Iris pigment epithelial cell (primary cell): ENCODE data around the gene UBE2L6.
"Not testable (repeated sequence)": the region's sequence is repeated elsewhere in the genome, so short reads cannot be mapped to it uniquely, and the experiment has no call there.

Experiments
- DNase-seq: peaks from one replicate; pipeline ENCODE4 v3.0.0-alpha.2; 2011; ENCODE audit warnings: low read depth

The UBE2L6 gene

DNA sequence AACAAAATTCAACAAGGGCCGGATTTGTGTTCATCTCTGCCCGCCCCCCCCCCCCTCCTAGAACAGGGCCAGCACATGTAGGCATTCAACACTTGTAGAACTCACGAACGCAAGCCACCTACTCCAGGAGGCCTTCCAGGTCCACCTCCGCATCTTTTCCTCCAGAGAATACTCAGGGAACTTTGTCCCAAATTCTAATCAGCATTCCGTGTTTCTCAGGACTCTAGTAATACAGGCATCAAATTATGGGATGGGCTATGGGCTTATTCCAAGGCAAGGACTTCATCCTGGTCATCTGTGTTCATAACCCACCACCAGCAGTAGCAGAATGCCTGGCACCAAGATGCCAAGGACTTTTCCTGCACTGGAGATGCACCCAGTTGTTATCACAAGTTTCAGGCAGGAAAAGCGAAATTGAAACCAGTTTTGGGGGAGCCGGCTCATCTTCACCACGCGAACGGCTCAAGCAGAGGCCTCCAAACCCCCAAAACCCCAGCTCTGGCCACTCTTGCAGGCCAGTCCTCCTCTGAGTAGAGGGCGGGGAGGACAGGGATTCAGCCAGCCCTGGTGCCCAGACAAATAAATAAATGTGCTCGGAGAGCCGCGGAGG, 462 bp downstream of the UBE2L6 start:
- peak; percentile 42 for DNase-seq

DNA sequence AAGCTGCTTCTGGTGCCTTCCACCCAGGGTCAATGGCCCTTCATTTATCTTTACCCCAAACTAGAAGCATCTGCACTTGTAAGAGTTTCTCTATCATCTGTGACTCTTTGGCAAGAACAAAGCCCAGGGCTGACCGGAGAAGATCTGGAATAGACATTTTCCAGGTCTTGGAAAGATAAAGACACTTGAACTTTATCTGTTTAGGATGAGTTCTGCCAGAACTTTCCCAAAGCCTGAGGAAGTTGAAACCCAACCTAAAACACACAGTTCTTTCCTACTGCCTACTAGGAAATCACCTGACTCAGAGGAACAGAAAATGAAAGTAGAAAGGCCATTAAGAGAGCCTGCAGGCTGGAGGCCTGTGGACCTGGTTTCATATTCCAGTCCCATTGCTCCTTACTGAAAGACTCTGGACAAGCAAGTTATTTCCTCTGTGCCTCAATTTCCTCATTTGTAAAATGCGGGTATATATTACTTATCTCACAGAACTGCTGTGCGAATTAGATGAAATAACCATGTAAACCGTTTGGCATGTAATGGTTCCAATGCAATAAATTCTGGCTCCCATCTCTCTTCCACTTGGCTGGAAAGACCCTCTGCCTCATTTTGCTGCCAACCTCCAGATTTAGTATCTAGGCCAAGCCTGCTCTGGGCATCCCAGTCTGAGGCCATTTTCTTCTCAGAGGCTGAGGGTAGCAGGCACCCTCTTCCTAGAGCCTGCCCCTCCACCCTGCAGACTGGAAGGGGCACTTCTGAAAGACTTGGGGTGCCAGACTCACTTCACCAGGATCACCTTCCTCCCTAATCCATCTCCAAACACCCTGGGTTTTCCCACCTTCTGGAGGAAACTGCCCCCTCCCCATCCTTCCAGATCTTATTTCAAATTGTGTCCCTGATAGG, 1.2 kb downstream of the UBE2L6 start:
- DNase-seq: peak; percentile 80

GRCh38 chr11:57562596-57562995, 4.9 kb downstream of the UBE2L6 start:
- no peak for DNase-seq

GRCh38 chr11:57560146-57560545, 7.3 kb downstream of the UBE2L6 start:
- no peak for DNase-seq

- DNase-seq: no peak
These were observed 11.4 kb downstream of the UBE2L6 start for GRCh38 chr11:57556041-57556440.

- DNase-seq: no peak
These were observed 12.1 kb downstream of the UBE2L6 start for GRCh38 chr11:57555393-57555792.

DNA sequence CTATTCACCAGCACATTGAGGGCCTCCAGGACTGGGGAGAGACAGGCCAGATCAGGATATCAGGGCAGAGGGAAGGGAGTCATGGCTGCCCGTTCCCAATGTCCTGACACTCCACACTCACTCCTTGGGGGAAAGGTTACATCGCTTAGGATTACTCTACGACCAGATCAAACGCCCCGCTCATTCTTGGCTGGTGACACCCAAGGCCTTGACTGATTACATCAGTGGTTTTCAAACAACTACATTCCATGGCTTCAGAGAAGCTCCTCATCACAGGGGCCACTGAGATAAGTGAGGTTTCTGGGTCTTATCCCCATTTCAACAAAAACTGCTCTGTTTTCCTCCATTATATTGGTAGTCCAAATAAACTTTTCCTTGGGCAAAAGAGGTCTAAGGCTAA, 15.0 kb downstream of the UBE2L6 start:
- DNase-seq: no peak

GRCh38 chr11:57551941-57552340, 15.5 kb downstream of the UBE2L6 start:
- DNase-seq: no peak

DNA sequence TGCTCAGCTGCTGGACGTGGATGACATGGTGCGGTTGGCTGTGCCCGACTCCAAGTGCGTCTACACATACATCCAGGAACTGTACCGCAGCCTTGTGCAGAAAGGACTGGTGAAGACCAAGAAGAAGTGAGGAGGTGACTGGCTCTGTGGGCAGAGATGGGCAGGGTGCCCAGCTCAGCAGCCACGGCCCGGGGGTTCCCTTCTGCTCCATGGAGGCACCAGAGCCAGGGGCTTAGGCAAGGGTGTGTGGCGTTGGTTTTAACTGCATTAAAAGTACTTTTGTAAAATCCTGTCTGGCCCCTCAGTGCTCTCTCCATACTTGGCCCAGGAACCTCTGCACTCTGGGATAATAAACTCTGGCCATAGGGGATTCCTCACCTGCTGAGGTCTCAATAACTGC, 17.5 kb downstream of the UBE2L6 start:
- DNase-seq: no peak

DNA sequence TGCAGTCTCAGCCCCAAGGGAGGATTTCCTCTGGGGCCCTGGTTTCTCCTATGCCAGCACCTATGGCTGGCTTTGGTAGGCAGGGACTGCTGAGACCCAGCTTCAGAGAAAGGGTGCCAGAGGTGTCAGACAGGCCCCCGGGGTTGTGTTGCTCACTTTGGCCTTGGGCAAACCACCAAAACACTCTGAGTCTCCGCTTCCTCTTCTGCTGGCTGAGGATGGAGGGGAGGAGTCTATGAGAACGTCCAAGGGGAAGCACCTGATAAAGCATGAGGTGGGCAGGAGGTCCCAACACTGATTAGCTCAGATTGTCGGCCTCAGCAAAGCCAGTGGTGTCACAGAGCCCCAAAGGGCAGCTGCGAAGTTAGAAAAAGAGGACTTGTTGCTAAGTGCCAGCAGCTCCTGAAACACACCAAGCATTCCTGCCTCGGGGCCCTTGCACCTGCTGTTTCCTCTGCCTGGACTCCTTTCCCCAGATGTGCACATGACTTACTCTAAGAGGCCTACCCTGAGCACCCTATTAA, 19.6 kb downstream of the UBE2L6 start:
- no peak for DNase-seq

DNA sequence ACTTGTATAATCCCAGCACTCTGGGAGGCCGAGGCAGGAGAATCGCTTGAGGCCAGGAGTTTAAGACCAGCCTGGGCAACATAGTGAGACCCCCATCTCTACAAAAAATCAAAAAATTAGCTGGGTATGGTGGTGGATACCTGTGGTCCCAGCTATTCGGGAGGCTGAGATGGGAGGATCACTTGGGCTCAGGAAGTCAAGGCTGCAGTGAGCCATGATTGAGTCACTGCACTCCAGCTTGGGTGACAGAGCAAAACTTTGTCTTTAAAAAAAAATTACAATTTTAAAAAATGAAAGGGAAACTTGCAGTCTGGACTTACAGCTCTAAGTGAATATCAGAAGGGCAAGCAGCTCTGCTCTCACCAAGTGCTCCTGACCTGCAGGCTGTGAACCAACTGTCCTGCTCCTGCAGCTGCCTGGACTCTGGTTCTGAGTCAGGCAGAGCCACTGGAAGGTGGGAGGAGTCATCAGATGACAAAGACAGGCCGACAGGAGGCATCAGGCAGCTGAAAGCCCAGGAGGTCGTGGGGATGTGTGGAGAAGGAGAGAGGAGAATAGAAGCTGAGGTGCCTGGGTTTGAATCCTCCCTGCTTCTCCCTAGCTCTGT, 20.5 kb downstream of the UBE2L6 start:
- DNase-seq: peak; percentile 70

- no peak for DNase-seq
These were observed 21.0 kb downstream of the UBE2L6 start for GRCh38 chr11:57546451-57546850.

GRCh38 chr11:57545883-57546282, 21.6 kb downstream of the UBE2L6 start:
- no peak for DNase-seq

GRCh38 chr11:57544566-57544965, 22.9 kb downstream of the UBE2L6 start:
- no peak for DNase-seq

DNA sequence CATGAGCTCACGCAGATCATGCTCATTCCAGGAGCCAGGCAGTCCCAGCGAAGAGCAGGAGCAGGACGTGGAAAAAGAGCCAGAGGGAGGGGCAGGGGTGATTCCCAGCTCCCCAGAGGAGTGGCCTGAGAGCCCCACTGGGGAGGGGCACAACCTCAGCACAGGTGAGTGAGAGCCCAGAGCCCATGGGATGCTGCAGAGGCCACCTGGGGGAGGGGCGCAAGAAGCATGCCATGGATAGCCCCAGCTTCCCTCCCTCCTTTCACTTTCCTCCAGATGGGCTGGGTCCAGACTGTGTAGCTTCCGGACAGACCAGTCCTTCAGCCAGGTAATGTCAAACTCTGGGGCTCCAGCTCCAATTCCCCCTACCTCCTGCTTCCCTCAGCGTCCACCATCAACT, 23.9 kb downstream of the UBE2L6 start:
- no peak for DNase-seq

GRCh38 chr11:57542582-57542981, 24.9 kb downstream of the UBE2L6 start:
- DNase-seq: no peak

DNA sequence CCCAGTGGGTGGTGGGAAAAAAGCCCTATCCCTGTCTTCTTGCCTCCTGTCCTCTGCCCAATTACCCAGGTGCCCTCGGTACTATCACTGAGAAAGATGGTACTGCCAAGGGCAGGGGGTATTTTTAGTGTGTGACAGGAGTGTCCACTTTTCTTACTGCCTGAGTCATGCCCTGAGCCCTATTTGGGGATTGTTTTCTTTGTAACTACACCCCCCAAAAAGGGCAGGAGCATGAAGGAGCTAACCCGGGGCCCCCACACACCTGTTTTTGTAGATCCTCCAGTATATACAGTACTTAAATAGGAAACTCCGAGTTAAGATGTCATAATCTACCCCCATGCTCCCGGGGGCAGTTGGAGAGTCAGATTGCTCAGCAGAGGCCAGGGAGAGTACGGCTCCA, 26.3 kb downstream of the UBE2L6 start:
- no peak for DNase-seq

DNA sequence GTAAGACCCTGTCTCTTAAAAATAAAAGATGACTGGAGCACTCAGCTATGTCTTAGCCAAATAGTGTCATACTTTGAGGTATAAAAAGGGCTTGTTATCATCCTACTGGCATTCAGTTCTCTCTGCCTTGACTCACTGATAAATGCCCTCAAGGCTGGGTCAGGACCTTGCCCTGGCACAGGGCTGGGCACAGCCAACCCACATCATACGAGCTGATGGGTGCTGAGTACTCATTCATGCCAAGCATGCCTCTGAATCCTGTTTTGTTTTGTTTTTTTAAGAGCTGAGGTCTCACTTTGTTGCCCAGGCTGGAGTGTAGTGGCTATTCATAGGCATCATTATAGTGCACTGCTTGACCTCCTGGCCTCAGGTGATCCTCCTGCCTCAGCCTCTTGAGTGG, 28.1 kb downstream of the UBE2L6 start:
- no peak for DNase-seq

- no peak for DNase-seq
These were observed 30.4 kb downstream of the UBE2L6 start, which contains the start of gene SMTNL1 for GRCh38 chr11:57536947-57537619. SMTNL1 (plus strand) TSS chr11:57537595; CDS start chr11:57542643, 5,048 bp downstream.

DNA sequence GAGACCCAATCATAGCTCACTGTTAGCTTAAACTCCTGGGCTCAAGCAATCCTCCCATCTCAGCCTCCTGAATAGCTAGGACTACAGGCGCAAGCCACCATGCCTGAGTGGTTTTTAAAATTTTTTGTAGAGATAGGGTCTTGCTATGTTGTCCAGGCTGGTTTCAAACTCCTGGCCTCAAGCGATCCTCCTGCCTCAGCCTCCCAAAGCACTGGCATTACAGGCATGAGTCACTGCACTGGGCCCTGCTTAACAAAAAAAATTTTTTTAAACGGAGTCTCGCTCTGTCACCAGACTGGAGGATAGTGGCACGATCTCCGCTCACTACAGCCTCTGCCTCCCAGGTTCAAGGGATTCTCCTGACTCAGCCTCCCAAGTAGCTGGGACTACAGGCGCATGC, 33.0 kb downstream of the UBE2L6 start:
- DNase-seq: not testable (repeated sequence)

GRCh38 chr11:57530596-57531507, 36.6 kb downstream of the UBE2L6 start, which contains the start of gene TIMM10:
TIMM10 (minus strand) TSS chr11:57530754; CDS start chr11:57530189, 565 bp downstream.
- peak; percentile 97 for DNase-seq
